Hepatocyte (in vitro differentiated cells): ENCODE results near the gene PSMD11.

Source experiments
- EZH2 ChIP-seq: fragments of 200-600 bp; sonication (generic); IDR thresholded peaks from 2 replicates; pipeline ENCODE4 v1.6.1; 2016; ENCODE audit warnings: antibody characterized with exemption, mild to moderate bottlenecking, borderline replicate concordance
- EZH2phosphoT487 ChIP-seq: fragments of 200-600 bp; sonication (generic); IDR thresholded peaks from one replicate; pipeline ENCODE4 v1.6.1; 2018; ENCODE audit warnings: antibody characterized with exemption, mild to moderate bottlenecking, low read depth, moderate library complexity; ENCODE audit not compliant: unreplicated experiment, severe bottlenecking
- TF ChIP-seq, protein P1 (sequence below): fragments of 200-600 bp; sonication (generic); IDR thresholded peaks from 2 replicates; pipeline ENCODE4 v1.5.1; 2016; ENCODE audit warnings: antibody characterized with exemption, mild to moderate bottlenecking; ENCODE audit not compliant: poor library complexity

- TF ChIP-seq, protein P1, sequence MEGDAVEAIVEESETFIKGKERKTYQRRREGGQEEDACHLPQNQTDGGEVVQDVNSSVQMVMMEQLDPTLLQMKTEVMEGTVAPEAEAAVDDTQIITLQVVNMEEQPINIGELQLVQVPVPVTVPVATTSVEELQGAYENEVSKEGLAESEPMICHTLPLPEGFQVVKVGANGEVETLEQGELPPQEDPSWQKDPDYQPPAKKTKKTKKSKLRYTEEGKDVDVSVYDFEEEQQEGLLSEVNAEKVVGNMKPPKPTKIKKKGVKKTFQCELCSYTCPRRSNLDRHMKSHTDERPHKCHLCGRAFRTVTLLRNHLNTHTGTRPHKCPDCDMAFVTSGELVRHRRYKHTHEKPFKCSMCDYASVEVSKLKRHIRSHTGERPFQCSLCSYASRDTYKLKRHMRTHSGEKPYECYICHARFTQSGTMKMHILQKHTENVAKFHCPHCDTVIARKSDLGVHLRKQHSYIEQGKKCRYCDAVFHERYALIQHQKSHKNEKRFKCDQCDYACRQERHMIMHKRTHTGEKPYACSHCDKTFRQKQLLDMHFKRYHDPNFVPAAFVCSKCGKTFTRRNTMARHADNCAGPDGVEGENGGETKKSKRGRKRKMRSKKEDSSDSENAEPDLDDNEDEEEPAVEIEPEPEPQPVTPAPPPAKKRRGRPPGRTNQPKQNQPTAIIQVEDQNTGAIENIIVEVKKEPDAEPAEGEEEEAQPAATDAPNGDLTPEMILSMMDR = no peak
- TF ChIP-seq EZH2phosphoT487 (no peak), EZH2 (no peak)
These were observed 53.3 kb downstream of the PSMD11 start for GRCh38 chr17:32497431-32498205.
